Endodermal cell (in vitro differentiated cells): Measurements from ENCODE around the gene POLR2L. TPM values are rescaled to one million over a fixed set of nuclear protein-coding genes. Genes with fewer than 3 reads are reported as not detected.

ENCODE experiments used
- DNase-seq: peaks from one replicate; pipeline ENCODE4 v3.0.0-alpha.2; 2017
- H3K27ac ChIP-seq: 2 replicates; pipeline ENCODE4 v1.5.1; 2013; ENCODE audit warnings: mild to moderate bottlenecking, low read depth, low read length, moderate library complexity
- H3K27me3 ChIP-seq: 2 replicates; pipeline ENCODE4 v1.6.1; 2013; ENCODE audit warnings: mild to moderate bottlenecking, low read length, moderate library complexity; ENCODE audit not compliant: insufficient read depth, control insufficient read depth, poor library complexity, severe bottlenecking
- H3K36me3 ChIP-seq: 2 replicates; pipeline ENCODE4 v1.7.0; 2013; ENCODE audit warnings: mild to moderate bottlenecking, low read length, moderate library complexity; ENCODE audit not compliant: control insufficient read depth, insufficient read depth
- H3K4me1 ChIP-seq: one replicate; pipeline ENCODE4 v1.7.0; 2013; ENCODE audit warnings: low read length; ENCODE audit not compliant: control insufficient read depth, insufficient read depth
- H3K4me3 ChIP-seq: 2 replicates; pipeline ENCODE4 v1.5.1; 2013; ENCODE audit warnings: mild to moderate bottlenecking, low read length, moderate library complexity
- H3K9ac ChIP-seq: 2 replicates; pipeline ENCODE4 v1.6.1; 2013; ENCODE audit warnings: mild to moderate bottlenecking, low read length, moderate library complexity; ENCODE audit not compliant: poor library complexity, severe bottlenecking; ENCODE audit errors: extremely low read depth
- H3K9me3 ChIP-seq: 2 replicates; pipeline ENCODE4 v1.6.1; 2013; ENCODE audit warnings: mild to moderate bottlenecking, low read length, moderate library complexity; ENCODE audit not compliant: control insufficient read depth
- H3K27ac Mint-ChIP-seq: 2 replicates; pipeline ENCODE4 v1.8.0; 2020; ENCODE audit warnings: mixed read lengths
- H3K27me3 Mint-ChIP-seq: 2 replicates; pipeline ENCODE4 v1.8.0; 2021; ENCODE audit warnings: mild to moderate bottlenecking, mixed read lengths; ENCODE audit not compliant: insufficient read depth
- H3K36me3 Mint-ChIP-seq: 2 replicates; pipeline ENCODE4 v1.8.0; 2020; ENCODE audit warnings: low read depth, mixed read lengths
- H3K4me1 Mint-ChIP-seq: 2 replicates; pipeline ENCODE4 v1.8.0; 2020; ENCODE audit warnings: mixed read lengths
- H3K4me3 Mint-ChIP-seq: 2 replicates; pipeline ENCODE4 v1.8.0; 2020; ENCODE audit warnings: mild to moderate bottlenecking, moderate library complexity, mixed read lengths
- H3K9me3 Mint-ChIP-seq: 2 replicates; pipeline ENCODE4 v1.8.0; 2020; ENCODE audit warnings: mild to moderate bottlenecking, mixed read lengths
- CTCF ChIP-seq: fragments of 200-600 bp; sonication (generic); conservative IDR thresholded peaks from 2 replicates; pipeline ENCODE4 v1.5.0; 2021; ENCODE audit warnings: antibody characterized with exemption, mild to moderate bottlenecking
- WGBS, 2 experiments: methylation state at CpG; one replicate each; pipeline versions ENCODE4 v1.1.5 to v1.1.7; 2013; ENCODE audit warnings: missing lambda C conversion rate in 2 of 2, mixed read lengths in 1 of 2; ENCODE audit not compliant: insufficient coverage in 1 of 2, insufficient read length in 1 of 2; 5-methylcytosine and 5-hydroxymethylcytosine counted together
- long read RNA-seq, 4 experiments: library from polyadenylated mRNA in 2 of 4; library from RNA in 1 of 4; library from capped mRNA in 1 of 4; stranded (forward) in 3 of 4; unstranded in 1 of 4; transcript quantifications; one replicate each; pipeline ENCODE4 v2.0.0, GENCODE V29; 2020 to 2021; ENCODE audit warnings: inconsistent platforms in 1 of 4
- polyA plus RNA-seq, 2 experiments: library from polyadenylated mRNA; stranded (reverse); fragments of 50-300 nt; gene quantifications; one replicate each; pipeline ENCODE4 v1.2.3, GENCODE V29; 2013
- total RNA-seq, 2 donors: library from RNA; stranded (reverse); fragmentation: NEBNext Ultra II Directional in 1 of 2; extraction: Animal tissue kit (Norgen Biotek cat#: 25700) in 1 of 2; gene quantifications; 2 replicates in 1 of 2; 3 replicates in 1 of 2; pipeline ENCODE4 v1.2.1, GENCODE V29; 2021

POLR2L gene
- total RNA-seq, result 100 to 1,000 TPM; 139 to 148 TPM
- polyA plus RNA-seq (2013, experiment 1 of 2), result 111 TPM
- polyA plus RNA-seq (2013, experiment 2 of 2), result 114 TPM
- long read RNA-seq, experiment 1, transcript POLR2L-201 (2 exons, 892 nt), result major isoform, 152 of 154 reads
- long read RNA-seq, experiment 1, partial matches to known transcripts, result 1 of 154 reads
- long read RNA-seq, experiment 1, other reads (novel, unspliced or antisense), result 1 of 154 reads
- long read RNA-seq, experiment 2, transcript POLR2L-201 (2 exons, 892 nt), result major isoform, 90 of 90 reads
- long read RNA-seq, experiment 2, partial matches to known transcripts, result 0 of 90 reads
- long read RNA-seq, experiment 2, other reads (novel, unspliced or antisense), result 0 of 90 reads
- long read RNA-seq, experiment 3, transcript POLR2L-201 (2 exons, 892 nt), result major isoform, 88 of 91 reads
- long read RNA-seq, experiment 3, partial matches to known transcripts, result 3 of 91 reads
- long read RNA-seq, experiment 3, other reads (novel, unspliced or antisense), result 0 of 91 reads
- long read RNA-seq, experiment 4, transcript POLR2L-201 (2 exons, 892 nt), result major isoform, 28 of 28 reads
- long read RNA-seq, experiment 4, partial matches to known transcripts, result 0 of 28 reads
- long read RNA-seq, experiment 4, other reads (novel, unspliced or antisense), result 0 of 28 reads

DNA sequence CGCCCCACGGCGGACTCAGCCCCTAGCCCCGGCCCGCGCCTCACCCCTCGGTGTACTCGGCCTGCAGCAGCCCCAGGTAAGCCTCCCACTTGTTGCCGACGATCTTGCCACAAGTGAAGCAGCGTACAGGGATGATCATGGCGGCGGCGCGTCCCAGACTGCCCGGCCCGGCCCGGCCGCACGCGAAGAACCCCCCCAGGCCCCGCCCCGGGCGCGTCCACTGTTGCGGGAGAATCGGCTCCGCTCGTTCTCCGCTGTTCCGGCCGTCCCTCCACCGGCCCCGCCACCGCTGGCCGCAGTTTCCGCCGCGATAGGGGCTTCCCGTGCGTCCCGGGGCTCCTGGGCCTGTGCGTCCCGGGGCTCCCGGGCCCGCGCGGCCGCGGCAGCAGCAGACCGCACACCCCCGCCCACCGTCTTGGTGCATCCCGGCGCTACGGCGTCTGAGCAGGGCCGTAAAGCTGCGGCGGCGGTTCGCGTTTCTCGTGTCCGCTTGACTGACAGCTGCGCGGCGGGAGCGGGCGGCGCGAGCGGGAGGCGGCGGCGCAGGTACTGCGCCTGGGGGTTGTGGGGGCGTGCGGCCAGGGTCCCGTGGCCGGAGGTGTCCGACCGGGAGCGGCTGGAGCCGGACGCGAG, at the start of gene POLR2L, which contains the start of gene TSPAN4:
TSS of gene POLR2L (minus strand) at position 160 of the 633 bp plus-strand sequence. CDS start at position 139, 21 bp downstream.
TSS of gene TSPAN4 (plus strand) at position 483 of the 633 bp plus-strand sequence. CDS start 7,453 bp downstream, outside the sequence.
- H3K27ac ChIP-seq, result peak within 1 kb of the TSS; percentile 99
- H3K9me3 ChIP-seq, result no peaks in the 10 kb centered on the region
- Mint-ChIP-seq H3K4me1 (peaks cover 14% of the 10 kb centered on the region), H3K9me3 (no peaks in the 10 kb centered on the region), H3K4me3 (peak within 1 kb of the TSS; percentile 78), H3K27ac (peak within 1 kb of the TSS; percentile 86), H3K27me3 (peaks cover 2% of the 10 kb centered on the region), H3K36me3 (peaks cover 24% of the 10 kb centered on the region)
- no peaks in the 10 kb centered on the region for H3K27me3 ChIP-seq
- WGBS, 2 experiments, result 0% methylated on average over 6 to 87 of the region's 87 CpGs
- H3K9ac ChIP-seq, result peak within 1 kb of the TSS; percentile 89
- peaks cover 37% of the 10 kb centered on the region for H3K36me3 ChIP-seq
- peak within 1 kb of the TSS; percentile 88 for H3K4me3 ChIP-seq
- DNase-seq, result peak; percentile 96
- TF ChIP-seq CTCF, result no peak
- H3K4me1 ChIP-seq, result peaks cover 15% of the 10 kb centered on the region

- TF ChIP-seq CTCF, result no peak
- Mint-ChIP-seq H3K27ac (no peak overlapping the region), H3K36me3 (peaks cover 18% of the 10 kb centered on the region), H3K27me3 (no peaks in the 10 kb centered on the region), H3K4me1 (peaks cover 2% of the 10 kb centered on the region), H3K9me3 (no peaks in the 10 kb centered on the region), H3K4me3 (no peak overlapping the region)
- 65 to 83% methylated on average over 6 to 27 of the region's 27 CpGs for WGBS, 2 experiments
- no peaks in the 10 kb centered on the region for H3K4me1 ChIP-seq
- H3K27me3 ChIP-seq, result no peaks in the 10 kb centered on the region
- peak overlapping the region; percentile 59 for H3K27ac ChIP-seq
- H3K4me3 ChIP-seq, result no peak overlapping the region
- H3K9me3 ChIP-seq, result no peaks in the 10 kb centered on the region
- H3K9ac ChIP-seq, result no peak overlapping the region
- DNase-seq, result no peak
- peaks cover 9% of the 10 kb centered on the region for H3K36me3 ChIP-seq
Measured at GRCh38 chr11:890794-891540, 48.6 kb upstream of the POLR2L start.
